ENCODE results near the gene TMEM163. TPM values are rescaled to one million over a fixed set of nuclear protein-coding genes. Genes with fewer than 3 reads are reported as not detected.

TMEM163 gene
- total RNA-seq, 1 donor from 2014 or later, result not detected

DNA sequence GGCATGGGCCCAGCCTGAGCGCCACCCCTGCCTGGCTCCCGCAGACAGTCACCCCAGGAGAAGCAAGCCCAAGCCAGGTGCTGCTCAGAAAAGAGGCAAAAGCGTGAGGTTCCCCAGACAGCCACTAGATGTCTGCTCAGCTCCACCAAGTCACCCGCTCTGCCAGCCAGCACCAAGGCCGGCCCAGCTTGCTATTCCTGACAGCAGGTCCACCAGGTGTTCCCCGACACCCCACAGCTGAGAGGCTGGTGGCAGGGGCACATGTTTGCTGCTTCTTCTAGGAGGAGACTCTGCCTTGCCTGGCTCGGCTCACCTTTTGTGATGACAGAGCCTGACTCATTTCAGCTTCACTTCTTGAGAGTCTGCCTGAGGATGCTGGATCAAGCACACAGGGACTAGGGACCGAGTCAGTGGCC lies 258.2 kb downstream of the TMEM163 start:
- H3K9me3 Mint-ChIP-seq (ENCODE audit: unreplicated experiment), result no peaks in the 10 kb centered on the region
- TF ChIP-seq, protein P1, sequence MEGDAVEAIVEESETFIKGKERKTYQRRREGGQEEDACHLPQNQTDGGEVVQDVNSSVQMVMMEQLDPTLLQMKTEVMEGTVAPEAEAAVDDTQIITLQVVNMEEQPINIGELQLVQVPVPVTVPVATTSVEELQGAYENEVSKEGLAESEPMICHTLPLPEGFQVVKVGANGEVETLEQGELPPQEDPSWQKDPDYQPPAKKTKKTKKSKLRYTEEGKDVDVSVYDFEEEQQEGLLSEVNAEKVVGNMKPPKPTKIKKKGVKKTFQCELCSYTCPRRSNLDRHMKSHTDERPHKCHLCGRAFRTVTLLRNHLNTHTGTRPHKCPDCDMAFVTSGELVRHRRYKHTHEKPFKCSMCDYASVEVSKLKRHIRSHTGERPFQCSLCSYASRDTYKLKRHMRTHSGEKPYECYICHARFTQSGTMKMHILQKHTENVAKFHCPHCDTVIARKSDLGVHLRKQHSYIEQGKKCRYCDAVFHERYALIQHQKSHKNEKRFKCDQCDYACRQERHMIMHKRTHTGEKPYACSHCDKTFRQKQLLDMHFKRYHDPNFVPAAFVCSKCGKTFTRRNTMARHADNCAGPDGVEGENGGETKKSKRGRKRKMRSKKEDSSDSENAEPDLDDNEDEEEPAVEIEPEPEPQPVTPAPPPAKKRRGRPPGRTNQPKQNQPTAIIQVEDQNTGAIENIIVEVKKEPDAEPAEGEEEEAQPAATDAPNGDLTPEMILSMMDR (IDR thresholded peaks at IDR 0.05), result peak; percentile 64
- no peaks in the 10 kb centered on the region for H3K4me1 Mint-ChIP-seq (ENCODE audit: unreplicated experiment)
- no peak overlapping the region for H3K27ac Mint-ChIP-seq (ENCODE audit: unreplicated experiment)
- no peak overlapping the region for H3K4me3 Mint-ChIP-seq (ENCODE audit: unreplicated experiment)
- no peaks in the 10 kb centered on the region for H3K27me3 Mint-ChIP-seq (ENCODE audit: unreplicated experiment)
- no peak for DNase-seq (ENCODE audit: extremely low spot score, unreplicated experiment)
- no peaks in the 10 kb centered on the region for H3K36me3 Mint-ChIP-seq (ENCODE audit: unreplicated experiment)

GRCh38 chr2:134459706-134460406 lies 258.9 kb downstream of the TMEM163 start:
- Mint-ChIP-seq H3K4me3 (ENCODE audit: unreplicated experiment) (no peak overlapping the region), H3K27ac (ENCODE audit: unreplicated experiment) (no peak overlapping the region), H3K36me3 (ENCODE audit: unreplicated experiment) (no peaks in the 10 kb centered on the region), H3K4me1 (ENCODE audit: unreplicated experiment) (no peaks in the 10 kb centered on the region), H3K27me3 (ENCODE audit: unreplicated experiment) (no peaks in the 10 kb centered on the region), H3K9me3 (ENCODE audit: unreplicated experiment) (no peaks in the 10 kb centered on the region)
- TF ChIP-seq, protein P1 (IDR thresholded peaks at IDR 0.05), result no peak
- DNase-seq (ENCODE audit: extremely low spot score, unreplicated experiment), result no peak

DNA sequence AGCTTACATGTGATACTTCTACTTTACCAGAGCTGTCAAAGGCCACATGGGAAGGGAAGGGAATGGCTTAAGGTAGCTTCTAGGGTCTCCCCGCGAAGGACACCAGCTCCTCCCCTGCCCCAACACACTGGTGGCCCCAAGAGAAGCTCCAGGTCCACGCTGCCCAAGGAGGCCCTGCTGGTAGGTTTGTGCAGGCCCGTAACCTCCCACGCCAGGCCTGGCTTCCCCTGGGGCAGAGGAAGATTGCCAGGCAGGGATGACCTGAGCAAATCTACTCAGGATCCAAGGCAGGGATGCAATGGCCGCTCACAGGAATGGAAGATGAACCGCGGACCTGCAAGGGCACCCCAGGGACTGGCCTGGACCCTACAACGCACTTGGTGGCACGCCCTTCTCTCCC lies 259.9 kb downstream of the TMEM163 start:
- no peaks in the 10 kb centered on the region for H3K9me3 Mint-ChIP-seq (ENCODE audit: unreplicated experiment)
- no peak for DNase-seq (ENCODE audit: extremely low spot score, unreplicated experiment)
- no peaks in the 10 kb centered on the region for H3K27me3 Mint-ChIP-seq (ENCODE audit: unreplicated experiment)
- H3K36me3 Mint-ChIP-seq (ENCODE audit: unreplicated experiment), result no peaks in the 10 kb centered on the region
- TF ChIP-seq, protein P1 (IDR thresholded peaks at IDR 0.05), result no peak
- no peak overlapping the region for H3K27ac Mint-ChIP-seq (ENCODE audit: unreplicated experiment)
- no peak overlapping the region for H3K4me3 Mint-ChIP-seq (ENCODE audit: unreplicated experiment)
- H3K4me1 Mint-ChIP-seq (ENCODE audit: unreplicated experiment), result no peaks in the 10 kb centered on the region

- TF ChIP-seq, protein P1 (IDR thresholded peaks at IDR 0.05), result no peak
- no peaks in the 10 kb centered on the region for H3K36me3 Mint-ChIP-seq (ENCODE audit: unreplicated experiment)
- no peaks in the 10 kb centered on the region for H3K4me1 Mint-ChIP-seq (ENCODE audit: unreplicated experiment)
- DNase-seq (ENCODE audit: extremely low spot score, unreplicated experiment), result no peak
- no peaks in the 10 kb centered on the region for H3K27me3 Mint-ChIP-seq (ENCODE audit: unreplicated experiment)
- H3K4me3 Mint-ChIP-seq (ENCODE audit: unreplicated experiment), result no peak overlapping the region
- H3K9me3 Mint-ChIP-seq (ENCODE audit: unreplicated experiment), result no peaks in the 10 kb centered on the region
- no peak overlapping the region for H3K27ac Mint-ChIP-seq (ENCODE audit: unreplicated experiment)
Measured at GRCh38 chr2:134458473-134458853, 260.3 kb downstream of the TMEM163 start.

GRCh38 chr2:134457765-134458472 lies 260.9 kb downstream of the TMEM163 start:
- H3K4me1 Mint-ChIP-seq (ENCODE audit: unreplicated experiment), result no peaks in the 10 kb centered on the region
- TF ChIP-seq, protein P1 (IDR thresholded peaks at IDR 0.05), result no peak
- H3K4me3 Mint-ChIP-seq (ENCODE audit: unreplicated experiment), result no peak overlapping the region
- no peaks in the 10 kb centered on the region for H3K9me3 Mint-ChIP-seq (ENCODE audit: unreplicated experiment)
- H3K36me3 Mint-ChIP-seq (ENCODE audit: unreplicated experiment), result no peaks in the 10 kb centered on the region
- H3K27me3 Mint-ChIP-seq (ENCODE audit: unreplicated experiment), result no peaks in the 10 kb centered on the region
- H3K27ac Mint-ChIP-seq (ENCODE audit: unreplicated experiment), result no peak overlapping the region
- DNase-seq (ENCODE audit: extremely low spot score, unreplicated experiment), result no peak
